ENCODE data around the gene PTPN3. TPM values are rescaled to one million over a fixed set of nuclear protein-coding genes. Genes with fewer than 3 reads are reported as not detected.
"Not testable (repeated sequence)": the region's sequence is repeated elsewhere in the genome, so short reads cannot be mapped to it uniquely, and the experiment has no call there.

Gene PTPN3
- total RNA-seq, 1 donor from 2014 or later = 2.4 TPM

DNA sequence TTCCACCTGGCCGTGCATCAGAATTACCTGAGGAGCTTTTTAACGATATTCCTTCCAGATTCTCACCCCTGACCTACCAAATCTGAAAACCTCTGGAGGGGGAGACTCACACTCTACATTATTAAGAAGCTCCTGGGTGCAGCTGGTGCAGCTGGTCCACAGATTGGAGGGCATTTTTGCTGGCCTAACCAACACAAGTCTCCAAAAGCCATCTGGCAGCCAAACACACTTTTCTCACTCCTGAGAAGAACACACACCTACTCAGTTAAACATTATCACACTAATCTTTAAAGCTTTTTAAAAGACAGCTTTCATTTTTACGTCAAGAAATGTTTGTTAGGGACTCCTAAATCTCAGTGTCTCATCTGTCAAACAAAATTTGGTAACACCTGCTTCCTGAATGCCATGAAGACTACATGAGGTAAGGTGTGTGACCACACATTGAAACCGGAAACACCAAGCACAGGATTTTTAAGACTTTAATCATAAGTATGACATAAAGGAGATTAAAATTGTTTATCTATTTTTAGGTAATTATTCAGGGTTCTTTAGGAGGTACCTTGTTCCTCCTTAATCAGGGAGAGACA is 14.2 kb upstream of the PTPN3 start:
- no peak overlapping the region for H3K4me3 ChIP-seq
- no peaks in the 10 kb centered on the region for H3K79me2 ChIP-seq (ENCODE audit: low read depth)
- H3K9me3 ChIP-seq (ENCODE audit: low read depth) = no peaks in the 10 kb centered on the region
- H3K4me1 ChIP-seq = no peaks in the 10 kb centered on the region
- peak overlapping the region; percentile 30 for H3K27ac Mint-ChIP-seq
- no peaks in the 10 kb centered on the region for H3K4me1 Mint-ChIP-seq
- DNase-seq (ENCODE audit: low spot score) = no peak
- no peaks in the 10 kb centered on the region for H3F3A ChIP-seq (ENCODE audit: low read depth)
- no peak overlapping the region for H3K4me2 ChIP-seq
- no peaks in the 10 kb centered on the region for H3K36me3 ChIP-seq
- no peaks in the 10 kb centered on the region for H3K9me3 Mint-ChIP-seq
- H3K4me3 Mint-ChIP-seq = no peak overlapping the region
- TF ChIP-seq EZH2phosphoT487 (IDR thresholded peaks at IDR 0.05) (no peak), EZH2 (IDR thresholded peaks at IDR 0.05) (no peak)
- TF ChIP-seq, protein P1, sequence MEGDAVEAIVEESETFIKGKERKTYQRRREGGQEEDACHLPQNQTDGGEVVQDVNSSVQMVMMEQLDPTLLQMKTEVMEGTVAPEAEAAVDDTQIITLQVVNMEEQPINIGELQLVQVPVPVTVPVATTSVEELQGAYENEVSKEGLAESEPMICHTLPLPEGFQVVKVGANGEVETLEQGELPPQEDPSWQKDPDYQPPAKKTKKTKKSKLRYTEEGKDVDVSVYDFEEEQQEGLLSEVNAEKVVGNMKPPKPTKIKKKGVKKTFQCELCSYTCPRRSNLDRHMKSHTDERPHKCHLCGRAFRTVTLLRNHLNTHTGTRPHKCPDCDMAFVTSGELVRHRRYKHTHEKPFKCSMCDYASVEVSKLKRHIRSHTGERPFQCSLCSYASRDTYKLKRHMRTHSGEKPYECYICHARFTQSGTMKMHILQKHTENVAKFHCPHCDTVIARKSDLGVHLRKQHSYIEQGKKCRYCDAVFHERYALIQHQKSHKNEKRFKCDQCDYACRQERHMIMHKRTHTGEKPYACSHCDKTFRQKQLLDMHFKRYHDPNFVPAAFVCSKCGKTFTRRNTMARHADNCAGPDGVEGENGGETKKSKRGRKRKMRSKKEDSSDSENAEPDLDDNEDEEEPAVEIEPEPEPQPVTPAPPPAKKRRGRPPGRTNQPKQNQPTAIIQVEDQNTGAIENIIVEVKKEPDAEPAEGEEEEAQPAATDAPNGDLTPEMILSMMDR (IDR thresholded peaks at IDR 0.05) = no peak
- no peak overlapping the region for H2AFZ ChIP-seq (replicated peaks)
- no peak overlapping the region for H3K27ac ChIP-seq
- H3K27me3 Mint-ChIP-seq (ENCODE audit: insufficient read depth, low read depth) = peaks cover 8% of the 10 kb centered on the region
- H4K20me1 ChIP-seq (ENCODE audit: low read depth) = no peaks in the 10 kb centered on the region
- H3K27me3 ChIP-seq = no peaks in the 10 kb centered on the region
- H3K9ac ChIP-seq = no peak overlapping the region
- H3K36me3 Mint-ChIP-seq = no peaks in the 10 kb centered on the region

DNA sequence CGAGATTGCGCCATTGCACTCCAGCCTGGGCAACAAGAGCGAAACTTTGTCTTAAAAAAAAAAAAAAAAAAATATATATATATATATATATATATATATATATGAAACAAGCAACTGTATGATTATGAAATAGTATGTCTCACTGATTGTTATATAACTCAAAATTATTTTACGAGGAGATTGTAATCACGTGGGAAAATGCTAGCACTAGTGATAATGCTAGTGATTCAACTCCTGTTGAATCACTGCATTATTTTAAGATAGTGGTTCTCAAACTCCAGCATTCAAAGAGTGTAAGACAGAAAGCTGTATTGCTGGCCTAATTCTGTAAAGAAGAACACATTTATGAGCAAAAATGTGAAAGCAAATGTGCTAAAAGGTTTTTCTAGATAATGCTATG is 12.4 kb upstream of the PTPN3 start:
- Histone ChIP-seq H3K27me3 (no peaks in the 10 kb centered on the region), H3K4me2 (no peak overlapping the region), H3K9me3 (ENCODE audit: low read depth) (no peaks in the 10 kb centered on the region), H2AFZ (replicated peaks) (no peak overlapping the region), H3K27ac (no peak overlapping the region), H3F3A (ENCODE audit: low read depth) (no peaks in the 10 kb centered on the region), H3K36me3 (no peaks in the 10 kb centered on the region), H3K4me3 (no peak overlapping the region), H3K79me2 (ENCODE audit: low read depth) (no peaks in the 10 kb centered on the region), H3K4me1 (no peaks in the 10 kb centered on the region), H3K9ac (no peak overlapping the region), H4K20me1 (ENCODE audit: low read depth) (no peaks in the 10 kb centered on the region)
- DNase-seq (ENCODE audit: low spot score) = no peak
- Mint-ChIP-seq H3K4me1 (no peaks in the 10 kb centered on the region), H3K4me3 (no peak overlapping the region), H3K9me3 (no peaks in the 10 kb centered on the region), H3K27ac (no peak overlapping the region), H3K27me3 (ENCODE audit: insufficient read depth, low read depth) (peaks cover 8% of the 10 kb centered on the region), H3K36me3 (no peaks in the 10 kb centered on the region)
- TF ChIP-seq EZH2phosphoT487 (IDR thresholded peaks at IDR 0.05) (no peak), EZH2 (IDR thresholded peaks at IDR 0.05) (no peak)
- TF ChIP-seq, protein P1 (IDR thresholded peaks at IDR 0.05) = no peak

DNA sequence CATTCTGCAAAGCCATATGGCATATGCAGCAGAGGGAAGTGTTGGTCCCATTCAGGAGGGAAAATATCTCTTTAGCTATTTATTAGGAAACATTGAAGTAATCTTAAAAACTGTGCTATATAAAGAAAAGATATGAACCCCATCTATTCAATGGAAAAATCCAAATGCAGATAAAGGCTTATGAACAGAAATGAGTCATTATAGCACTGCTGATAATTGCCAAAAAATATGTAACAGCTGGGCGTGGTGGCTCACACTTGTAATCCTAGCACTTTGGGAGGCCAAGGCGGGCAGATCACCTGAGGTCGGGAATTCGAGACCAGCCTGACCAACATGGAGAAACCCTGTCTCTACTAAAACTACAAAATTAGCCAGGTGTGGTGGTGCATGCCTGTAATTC is 11.9 kb upstream of the PTPN3 start:
- not testable (repeated sequence) for H3K27ac Mint-ChIP-seq; H3K79me2 ChIP-seq (ENCODE audit: low read depth); H3F3A ChIP-seq (ENCODE audit: low read depth); H3K9me3 ChIP-seq (ENCODE audit: low read depth); H3K4me1 Mint-ChIP-seq; H4K20me1 ChIP-seq (ENCODE audit: low read depth); H2AFZ ChIP-seq (replicated peaks); H3K4me3 ChIP-seq; H3K4me1 ChIP-seq; H3K9me3 Mint-ChIP-seq; H3K36me3 ChIP-seq; H3K27ac ChIP-seq; H3K9ac ChIP-seq; H3K27me3 ChIP-seq; DNase-seq (ENCODE audit: low spot score); H3K4me3 Mint-ChIP-seq; H3K36me3 Mint-ChIP-seq; H3K4me2 ChIP-seq; H3K27me3 Mint-ChIP-seq (ENCODE audit: insufficient read depth, low read depth)

DNA sequence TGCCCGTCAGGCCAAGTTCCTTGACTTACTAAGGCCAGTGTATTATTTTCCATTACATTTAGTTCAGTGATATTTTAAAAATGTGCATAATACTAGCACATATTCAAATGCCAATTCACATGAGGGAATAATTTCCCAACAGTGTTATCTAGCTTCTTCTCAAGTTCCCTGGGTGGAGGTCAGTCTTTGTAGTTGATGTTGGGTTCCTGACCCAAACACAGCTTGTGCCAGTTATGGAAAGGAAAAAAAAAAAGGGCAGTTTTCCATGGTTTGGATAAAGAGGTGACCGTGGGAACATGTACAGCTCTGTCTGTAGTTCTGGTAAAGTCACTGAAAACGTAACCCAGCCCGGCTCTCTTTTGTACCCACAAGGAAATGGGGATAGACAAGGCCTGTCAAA is 11.5 kb upstream of the PTPN3 start:
- Mint-ChIP-seq H3K9me3 (no peaks in the 10 kb centered on the region), H3K4me3 (no peak overlapping the region), H3K27ac (no peak overlapping the region), H3K4me1 (no peaks in the 10 kb centered on the region), H3K36me3 (no peaks in the 10 kb centered on the region), H3K27me3 (ENCODE audit: insufficient read depth, low read depth) (peaks cover 8% of the 10 kb centered on the region)
- Histone ChIP-seq H3K27me3 (no peaks in the 10 kb centered on the region), H3K4me2 (no peak overlapping the region), H2AFZ (replicated peaks) (no peak overlapping the region), H3F3A (ENCODE audit: low read depth) (no peaks in the 10 kb centered on the region), H3K9me3 (ENCODE audit: low read depth) (no peaks in the 10 kb centered on the region), H4K20me1 (ENCODE audit: low read depth) (no peaks in the 10 kb centered on the region), H3K4me3 (no peak overlapping the region), H3K27ac (no peak overlapping the region), H3K4me1 (peaks cover 3% of the 10 kb centered on the region), H3K36me3 (no peaks in the 10 kb centered on the region), H3K79me2 (ENCODE audit: low read depth) (no peaks in the 10 kb centered on the region), H3K9ac (no peak overlapping the region)
- no peak for DNase-seq (ENCODE audit: low spot score)
- TF ChIP-seq EZH2phosphoT487 (IDR thresholded peaks at IDR 0.05) (no peak), EZH2 (IDR thresholded peaks at IDR 0.05) (no peak)
- TF ChIP-seq, protein P1 (IDR thresholded peaks at IDR 0.05) = no peak
